Adrenal gland (tissue), 12 donors: ENCODE measurements around the gene SDK1. TPM values are rescaled to one million over a fixed set of nuclear protein-coding genes. Genes with fewer than 3 reads are reported as not detected.

Source experiments
- DNase-seq, 7 donors: peaks; one replicate each; pipeline ENCODE4 v3.0.0-alpha.2; 2019 to 2020
- H3K27ac ChIP-seq, 5 donors: fragments of 200-600 bp; sonication (generic) in 4 of 5; 1 replicate in 3 of 5; 2 replicates in 2 of 5; pipeline versions ENCODE4 v1.5.1 to v1.8.0; 2016 to 2020; ENCODE audit warnings: mild to moderate bottlenecking in 1 of 5
- H3K27me3 ChIP-seq: fragments of 200-600 bp; 2 replicates; pipeline ENCODE4 v1.8.0; 2021
- H3K36me3 ChIP-seq, 2 donors: fragments of 200-600 bp; replicated peaks in 1 of 2; 1 replicate in 1 of 2; 2 replicates in 1 of 2; pipeline versions ENCODE4 v1.5.1 to v1.8.0; 2018 to 2022
- H3K4me1 ChIP-seq, 2 donors: fragments of 200-600 bp; replicated peaks in 1 of 2; 1 replicate in 1 of 2; 2 replicates in 1 of 2; pipeline versions ENCODE4 v1.5.1 to v1.8.0; 2018 to 2021
- H3K4me3 ChIP-seq, 4 donors: fragments of 200-600 bp; sonication (generic) in 3 of 4; one replicate each; pipeline ENCODE4 v1.5.1; 2016 to 2018
- H3K9me3 ChIP-seq, 3 donors: fragments of 200-600 bp; sonication (generic) in 1 of 3; replicated peaks in 1 of 3; 1 replicate in 2 of 3; 2 replicates in 1 of 3; pipeline versions ENCODE4 v1.5.1 to v1.8.0; 2016 to 2021
- POLR2A ChIP-seq, 2 donors: fragments of 450-650 bp; IDR thresholded peaks; one replicate each; pipeline ENCODE4 v1.6.1; 2017; ENCODE audit warnings: antibody characterized with exemption in 2 of 2, mild to moderate bottlenecking in 2 of 2, moderate library complexity in 1 of 2
- WGBS, 4 donors: extraction: QIAGEN DNeasy Blood & Tissue Kit in 2 of 4; methylation state at CpG; one replicate each; pipeline versions ENCODE4 v1.1.5 to v1.1.7; 2013 to 2017; 5-methylcytosine and 5-hydroxymethylcytosine counted together
- intact Hi-C, 2 donors: fragments of 100-400 bp; cut with DNase I; formaldehyde crosslinking; loops; one replicate each; pipeline versions ENCODE4 v1.14.1 to v1.15.0; 2022 to 2023
- polyA plus RNA-seq, 3 donors: library from polyadenylated mRNA; stranded (reverse); fragments of 200-250 nt in 2 of 3; fragments of 350-450 nt in 1 of 3; fragmentation: Illumina TruSeq in 1 of 3; extraction: RNeasy Lipid Tissue Mini Kit (QIAGEN cat#74804) in 1 of 3; gene quantifications; one replicate each; pipeline ENCODE4 v1.2.3, GENCODE V29; 2013 to 2014
- total RNA-seq, 9 donors: library from RNA; depleted of rRNA in 4 of 9; stranded (reverse); fragments of >200 nt in 4 of 9; fragments of 120-200 nt in 1 of 9; fragmentation: NEBNext Ultra II Directional in 1 of 9; extraction: Animal tissue kit (Norgen Biotek cat#: 25700) in 1 of 9; gene quantifications; one replicate each; pipeline versions ENCODE4 v1.1.0 to v1.2.4, GENCODE V29; 2013 to 2023
- TF ChIP-seq, protein P1 (sequence below), 6 experiments: fragments of 450-650 bp in 4 of 6; fragments of 200-600 bp in 2 of 6; sonication (generic) in 1 of 6; IDR thresholded peaks; 1 replicate in 5 of 6; 2 replicates in 1 of 6; pipeline versions ENCODE4 v1.5.1 to v1.8.0; 2016 to 2021; ENCODE audit warnings: antibody characterized with exemption in 6 of 6, mild to moderate bottlenecking in 2 of 6, moderate library complexity in 1 of 6
- donor health status: healthy with polysubstance abuse.
- donor health status: Bipolar disorder and iron deficiency.
- donor health status: DM: yes; HTN: yes; CAD: no.
- donor health status: DM: no; HTN: no; CAD: no.
- donor health status: DM: no; HTN: no; CAD: no.
- donor health status: DM: yes; HTN: yes; CAD: no.

The SDK1 gene
- total and polyA plus RNA-seq, 12 donors = 0.50 to 3.6 (median 1.5) TPM

DNA sequence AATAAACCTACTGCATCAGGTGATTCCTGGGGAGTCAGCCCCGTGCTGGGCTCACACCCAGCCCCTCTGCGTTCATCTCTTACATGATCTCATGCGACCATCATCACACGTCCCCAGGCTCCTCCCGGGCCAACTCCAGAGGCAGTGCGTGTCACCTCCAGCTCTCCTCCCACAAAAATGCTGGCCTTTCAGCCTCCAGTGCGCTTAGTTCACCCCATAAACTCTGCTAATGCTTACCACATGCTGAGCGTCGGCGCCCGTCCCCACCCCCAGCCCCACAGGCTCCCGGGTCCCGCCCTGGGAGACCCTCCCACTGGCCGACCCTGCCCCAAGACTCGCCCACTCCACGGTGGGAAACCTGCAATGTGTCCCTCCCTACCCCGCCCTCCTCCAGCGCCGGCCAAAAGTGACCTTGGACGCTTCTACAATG, 816 bp upstream of the SDK1 start:
- intact Hi-C loops = loop anchor here in 1 of 2 donors (5.0 kb wide), 1 partner anchor 597 kb away; no protein-coding TSS in a partner anchor
- H3K4me1 ChIP-seq = peaks cover 12 to 13% of the 10 kb centered on the region in 2 donors
- peak overlapping the region in 1 of 4 donors; percentile 70 for H3K4me3 ChIP-seq
- no peaks in the 10 kb centered on the region for H3K9me3 ChIP-seq
- DNase-seq = peak in 2 of 7 donors; percentile 16 to 62
- WGBS, 4 donors = 2 to 10% (median 2%) methylated on average over 8 to 20 of the region's 20 CpGs
- no peak overlapping the region for H3K27ac ChIP-seq
- no peaks in the 10 kb centered on the region for H3K27me3 ChIP-seq
- no peaks in the 10 kb centered on the region for H3K36me3 ChIP-seq
- TF ChIP-seq, protein P1, sequence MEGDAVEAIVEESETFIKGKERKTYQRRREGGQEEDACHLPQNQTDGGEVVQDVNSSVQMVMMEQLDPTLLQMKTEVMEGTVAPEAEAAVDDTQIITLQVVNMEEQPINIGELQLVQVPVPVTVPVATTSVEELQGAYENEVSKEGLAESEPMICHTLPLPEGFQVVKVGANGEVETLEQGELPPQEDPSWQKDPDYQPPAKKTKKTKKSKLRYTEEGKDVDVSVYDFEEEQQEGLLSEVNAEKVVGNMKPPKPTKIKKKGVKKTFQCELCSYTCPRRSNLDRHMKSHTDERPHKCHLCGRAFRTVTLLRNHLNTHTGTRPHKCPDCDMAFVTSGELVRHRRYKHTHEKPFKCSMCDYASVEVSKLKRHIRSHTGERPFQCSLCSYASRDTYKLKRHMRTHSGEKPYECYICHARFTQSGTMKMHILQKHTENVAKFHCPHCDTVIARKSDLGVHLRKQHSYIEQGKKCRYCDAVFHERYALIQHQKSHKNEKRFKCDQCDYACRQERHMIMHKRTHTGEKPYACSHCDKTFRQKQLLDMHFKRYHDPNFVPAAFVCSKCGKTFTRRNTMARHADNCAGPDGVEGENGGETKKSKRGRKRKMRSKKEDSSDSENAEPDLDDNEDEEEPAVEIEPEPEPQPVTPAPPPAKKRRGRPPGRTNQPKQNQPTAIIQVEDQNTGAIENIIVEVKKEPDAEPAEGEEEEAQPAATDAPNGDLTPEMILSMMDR (IDR thresholded peaks at IDR 0.05) = no peak
- TF ChIP-seq POLR2A (IDR thresholded peaks at IDR 0.05) = no peak

DNA sequence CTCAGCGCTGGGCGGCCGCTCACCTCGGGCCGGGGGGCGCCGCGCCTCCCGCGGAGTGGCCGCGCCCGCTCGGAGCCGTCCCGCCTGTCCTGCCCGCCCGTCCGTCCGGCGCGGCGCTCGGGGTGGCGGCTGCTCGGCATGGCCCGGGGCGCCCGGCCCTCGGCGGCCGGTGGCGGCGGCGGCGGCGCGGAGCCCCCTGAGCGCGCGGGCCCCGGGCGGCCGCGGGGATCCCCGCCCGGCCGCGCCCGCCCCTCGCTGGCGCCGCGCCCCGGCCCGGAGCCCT, 338 bp downstream of the SDK1 start:
- Histone ChIP-seq H3K9me3 (no peaks in the 10 kb centered on the region), H3K4me1 (peaks cover 12 to 13% of the 10 kb centered on the region in 2 donors), H3K27ac (no peak overlapping the region), H3K27me3 (no peaks in the 10 kb centered on the region), H3K4me3 (peak overlapping the region in 1 of 4 donors; percentile 70), H3K36me3 (no peaks in the 10 kb centered on the region)
- no peak for TF ChIP-seq POLR2A (IDR thresholded peaks at IDR 0.05)
- TF ChIP-seq, protein P1 (IDR thresholded peaks at IDR 0.05) = no peak
- intact Hi-C loops = loop anchor here in 1 of 2 donors (5.0 kb wide), 1 partner anchor 596 kb away; no protein-coding TSS in a partner anchor
- 1 to 3% methylated on average over 40 to 56 of the region's 56 CpGs; no CpG with 5 or more reads in 2 of the 4 donors for WGBS, 4 donors
- no peak for DNase-seq

- H3K4me3 ChIP-seq = peak overlapping the region in 2 of 4 donors; percentile 20 to 57
- WGBS, 4 donors = 1 to 3% (median 2%) methylated on average over 26 to 45 of the region's 45 CpGs
- peak in 2 of 7 donors; percentile 10 to 20 for DNase-seq
- peaks cover 12 to 13% of the 10 kb centered on the region in 2 donors for H3K4me1 ChIP-seq
- intact Hi-C loops = loop anchor here in 1 of 2 donors (5.0 kb wide), 1 partner anchor 595 kb away; no protein-coding TSS in a partner anchor
- H3K36me3 ChIP-seq = no peaks in the 10 kb centered on the region
- no peaks in the 10 kb centered on the region for H3K27me3 ChIP-seq
- TF ChIP-seq, protein P1 (IDR thresholded peaks at IDR 0.05) = peak in 3 of 6 experiments; percentile 20 to 33 (median 28)
- TF ChIP-seq POLR2A (IDR thresholded peaks at IDR 0.05) = no peak
- H3K9me3 ChIP-seq = no peaks in the 10 kb centered on the region
- no peak overlapping the region for H3K27ac ChIP-seq
Measured at GRCh38 chr7:3301831-3302618, 973 bp downstream of the SDK1 start.

- peak overlapping the region in 1 of 4 donors; percentile 57 for H3K4me3 ChIP-seq
- no peaks in the 10 kb centered on the region for H3K36me3 ChIP-seq
- DNase-seq = no peak
- H3K27ac ChIP-seq = no peak overlapping the region
- no peaks in the 10 kb centered on the region for H3K27me3 ChIP-seq
- no peak for TF ChIP-seq POLR2A (IDR thresholded peaks at IDR 0.05)
- TF ChIP-seq, protein P1 (IDR thresholded peaks at IDR 0.05) = no peak
- no peaks in the 10 kb centered on the region for H3K9me3 ChIP-seq
- 34 to 42% (median 38%) methylated on average over 7 of the region's 7 CpGs for WGBS, 4 donors
- peaks cover 12 to 13% of the 10 kb centered on the region in 2 donors for H3K4me1 ChIP-seq
- intact Hi-C loops = loop anchor here in 1 of 2 donors (5.0 kb wide), 1 partner anchor 594 kb away; no protein-coding TSS in a partner anchor
Measured at GRCh38 chr7:3302681-3303320, 1.7 kb downstream of the SDK1 start.
